Kidney (tissue), 14 donors: Measurements from ENCODE around the gene MYOM3. TPM values are rescaled to one million over a fixed set of nuclear protein-coding genes. Genes with fewer than 3 reads are reported as not detected.

Source experiments
- DNase-seq, 5 donors: peaks; one replicate each; pipeline ENCODE4 v3.0.0-alpha.2; 2013 to 2020
- FAIRE-seq: peaks from 2 replicates; lab custom pipeline; 2012; peaks lifted over from hg19 to GRCh38; lab: Jason Lieb, UNC
- H3K27ac ChIP-seq, 2 donors: one replicate each; pipeline ENCODE4 v1.7.0; 2013; ENCODE audit warnings: low read depth in 2 of 2, low read length in 2 of 2, inconsistent platforms in 1 of 2
- H3K27me3 ChIP-seq: one replicate; pipeline ENCODE4 v1.7.1; 2013; ENCODE audit warnings: low read length, inconsistent platforms; ENCODE audit not compliant: control insufficient read depth, insufficient read depth
- H3K36me3 ChIP-seq, 3 donors: one replicate each; pipeline versions ENCODE4 v1.7.0 to v1.7.1; 2013; ENCODE audit warnings: low read length in 3 of 3, control low read depth in 1 of 3, inconsistent platforms in 1 of 3; ENCODE audit not compliant: insufficient read depth in 3 of 3, control insufficient read depth in 2 of 3
- H3K4me1 ChIP-seq, 3 donors: one replicate each; pipeline versions ENCODE4 v1.7.0 to v1.7.1; 2013; ENCODE audit warnings: low read length in 3 of 3, inconsistent platforms in 1 of 3, low read depth in 1 of 3; ENCODE audit not compliant: control insufficient read depth in 2 of 3, insufficient read depth in 2 of 3
- H3K4me3 ChIP-seq, 3 donors: one replicate each; pipeline versions ENCODE4 v1.7.0 to v1.8.1; 2013; ENCODE audit warnings: low read length in 3 of 3, control low read depth in 1 of 3, inconsistent platforms in 1 of 3
- H3K9ac ChIP-seq, 3 donors: one replicate each; pipeline versions ENCODE4 v1.7.0 to v1.7.1; 2013; ENCODE audit warnings: low read length in 3 of 3, control low read depth in 1 of 3, inconsistent platforms in 1 of 3
- H3K9me3 ChIP-seq, 3 donors: one replicate each; pipeline versions ENCODE4 v1.7.0 to v1.7.1; 2013; ENCODE audit warnings: low read length in 3 of 3, control low read depth in 1 of 3, inconsistent platforms in 1 of 3; ENCODE audit not compliant: control insufficient read depth in 2 of 3, insufficient read depth in 1 of 3
- CTCF ChIP-seq: IDR thresholded peaks from 3 replicates; pipeline ENCODE4 v1.5.1; 2012; ENCODE audit warnings: mild to moderate bottlenecking, moderate library complexity, borderline replicate concordance; ENCODE audit not compliant: insufficient read depth; ENCODE audit errors: extremely low read depth
- intact Hi-C: fragments of 100-400 bp; cut with DNase I; formaldehyde crosslinking; loops from one replicate; pipeline ENCODE4 v1.11.1; 2022
- polyA plus RNA-seq: library from polyadenylated mRNA; stranded (reverse); fragments of 350-450 nt; fragmentation: Illumina TruSeq; extraction: RNeasy Lipid Tissue Mini Kit (QIAGEN cat#74804); gene quantifications from one replicate; pipeline ENCODE4 v1.2.3, GENCODE V29; 2014; ENCODE audit warnings: low read depth, low replicate concordance; ENCODE audit not compliant: insufficient read depth
- total RNA-seq: library from RNA; stranded (reverse); fragmentation: NEBNext Ultra II Directional; extraction: Animal tissue kit (Norgen Biotek cat#: 25700); gene quantifications from one replicate; pipeline ENCODE4 v1.2.1, GENCODE V29; 2021
- donor health status: control.
- donor health status: control.
- donor health status: control.
- donor health status: control.
- donor health status: control.
- donor health status: DM: yes; HTN: yes; CAD: no.
- donor health status: Normal renal cell carcinoma (clear cell type).

MYOM3 gene
- total and polyA plus RNA-seq, 2 donors from 2014 or later = 13.5 to 20.5 TPM

GRCh38 chr1:24133819-24134218 is 21.9 kb upstream of the MYOM3 start:
- Histone ChIP-seq H3K9me3 (peaks cover 0 to 6% (median 0%) of the 10 kb centered on the region in 3 donors), H3K27ac (no peak overlapping the region), H3K36me3 (no peaks in the 10 kb centered on the region), H3K27me3 (no peaks in the 10 kb centered on the region), H3K4me1 (no peaks in the 10 kb centered on the region), H3K9ac (no peak overlapping the region), H3K4me3 (no peak overlapping the region)
- DNase-seq (no peak), FAIRE-seq (no peak)
- intact Hi-C loops = no loop called here
- no peak for TF ChIP-seq CTCF

GRCh38 chr1:24130385-24130784 is 18.4 kb upstream of the MYOM3 start:
- FAIRE-seq (no peak), DNase-seq (no peak)
- Histone ChIP-seq H3K4me1 (no peaks in the 10 kb centered on the region), H3K36me3 (no peaks in the 10 kb centered on the region), H3K27ac (no peak overlapping the region), H3K27me3 (no peaks in the 10 kb centered on the region), H3K9ac (no peak overlapping the region), H3K9me3 (peaks cover 0 to 6% (median 0%) of the 10 kb centered on the region in 3 donors), H3K4me3 (no peak overlapping the region)
- no peak for TF ChIP-seq CTCF
- intact Hi-C loops = no loop called here

- no peaks in the 10 kb centered on the region for H3K4me1 ChIP-seq
- FAIRE-seq = no peak
- H3K27ac ChIP-seq = no peak overlapping the region
- DNase-seq = no peak
- intact Hi-C loops = no loop called here
- H3K27me3 ChIP-seq = no peaks in the 10 kb centered on the region
- no peak for TF ChIP-seq CTCF
- no peaks in the 10 kb centered on the region for H3K36me3 ChIP-seq
- H3K9ac ChIP-seq = no peak overlapping the region
- no peak overlapping the region for H3K4me3 ChIP-seq
- peaks cover 0 to 6% (median 0%) of the 10 kb centered on the region in 3 donors for H3K9me3 ChIP-seq
These were observed 15.9 kb upstream of the MYOM3 start for GRCh38 chr1:24127801-24128363.
